ENCODE measurements around the gene RBM20.

DNA sequence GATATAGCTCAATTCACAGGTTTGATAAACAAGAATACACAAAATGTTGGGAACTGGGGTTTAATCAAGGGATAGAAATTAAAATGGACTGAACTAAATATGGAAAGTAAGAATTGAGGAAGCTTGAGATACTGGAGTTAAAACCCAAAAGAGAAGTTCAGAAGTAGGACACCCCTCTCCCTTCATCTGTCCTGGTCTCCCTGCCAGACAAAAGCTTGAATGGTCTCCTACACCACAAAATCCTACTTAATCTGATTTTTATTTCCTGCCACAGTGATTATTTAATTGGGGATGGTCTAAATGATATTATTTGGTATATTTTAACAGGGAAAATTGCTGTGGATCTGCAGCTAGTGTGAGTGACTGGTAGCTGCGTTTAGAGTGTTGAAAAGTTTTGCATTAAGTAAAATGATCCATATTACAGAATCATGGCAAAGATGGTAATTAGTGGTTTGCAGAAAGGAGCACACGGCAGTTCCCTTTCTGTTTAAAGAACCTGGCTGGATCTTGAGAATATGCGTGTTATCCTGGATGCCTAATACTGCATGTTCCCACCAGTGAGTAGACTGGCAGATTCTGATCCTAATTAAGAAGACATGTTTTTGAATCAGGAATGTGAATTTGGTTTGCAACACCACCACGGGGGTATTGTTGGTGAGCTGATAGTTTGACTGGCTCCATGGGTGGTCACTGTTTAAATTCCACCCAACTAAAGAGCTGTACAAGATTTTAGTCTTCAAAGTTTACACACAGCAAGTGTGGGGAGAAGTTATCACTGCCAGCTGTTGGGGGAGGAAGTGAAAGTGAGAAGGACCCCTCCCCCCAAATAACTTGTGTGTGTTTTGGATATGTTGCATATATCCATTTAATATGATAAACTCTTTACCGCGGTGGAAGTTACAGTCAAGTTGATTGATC lies 5.5 kb downstream of the RBM20 start:
- TF ChIP-seq, protein P1, sequence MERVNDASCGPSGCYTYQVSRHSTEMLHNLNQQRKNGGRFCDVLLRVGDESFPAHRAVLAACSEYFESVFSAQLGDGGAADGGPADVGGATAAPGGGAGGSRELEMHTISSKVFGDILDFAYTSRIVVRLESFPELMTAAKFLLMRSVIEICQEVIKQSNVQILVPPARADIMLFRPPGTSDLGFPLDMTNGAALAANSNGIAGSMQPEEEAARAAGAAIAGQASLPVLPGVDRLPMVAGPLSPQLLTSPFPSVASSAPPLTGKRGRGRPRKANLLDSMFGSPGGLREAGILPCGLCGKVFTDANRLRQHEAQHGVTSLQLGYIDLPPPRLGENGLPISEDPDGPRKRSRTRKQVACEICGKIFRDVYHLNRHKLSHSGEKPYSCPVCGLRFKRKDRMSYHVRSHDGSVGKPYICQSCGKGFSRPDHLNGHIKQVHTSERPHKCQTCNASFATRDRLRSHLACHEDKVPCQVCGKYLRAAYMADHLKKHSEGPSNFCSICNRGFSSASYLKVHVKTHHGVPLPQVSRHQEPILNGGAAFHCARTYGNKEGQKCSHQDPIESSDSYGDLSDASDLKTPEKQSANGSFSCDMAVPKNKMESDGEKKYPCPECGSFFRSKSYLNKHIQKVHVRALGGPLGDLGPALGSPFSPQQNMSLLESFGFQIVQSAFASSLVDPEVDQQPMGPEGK (CRISPR knock-in tag; IDR thresholded peaks at IDR 0.05; ENCODE audit: borderline replicate concordance): no peak
- TF ChIP-seq BACH2 (CRISPR knock-in tag; IDR thresholded peaks at IDR 0.05; ENCODE audit: borderline replicate concordance) (no peak), ZNF70 (CRISPR knock-in tag; IDR thresholded peaks at IDR 0.05) (no peak), ZFP3 (CRISPR knock-in tag; IDR thresholded peaks at IDR 0.05) (no peak), GLIS3 (CRISPR knock-in tag; IDR thresholded peaks at IDR 0.05) (no peak), RARB (CRISPR knock-in tag; IDR thresholded peaks at IDR 0.05) (no peak), ARNTL (CRISPR knock-in tag; IDR thresholded peaks at IDR 0.05; ENCODE audit: borderline replicate concordance, low read depth) (no peak), ZFP30 (CRISPR knock-in tag; IDR thresholded peaks at IDR 0.05) (no peak), TCF4 (CRISPR knock-in tag; IDR thresholded peaks at IDR 0.05; ENCODE audit: borderline replicate concordance) (no peak), ISL1 (CRISPR knock-in tag; IDR thresholded peaks at IDR 0.05) (no peak), SNAI2 (CRISPR knock-in tag; IDR thresholded peaks at IDR 0.05) (no peak)
- TF ChIP-seq, protein P2, sequence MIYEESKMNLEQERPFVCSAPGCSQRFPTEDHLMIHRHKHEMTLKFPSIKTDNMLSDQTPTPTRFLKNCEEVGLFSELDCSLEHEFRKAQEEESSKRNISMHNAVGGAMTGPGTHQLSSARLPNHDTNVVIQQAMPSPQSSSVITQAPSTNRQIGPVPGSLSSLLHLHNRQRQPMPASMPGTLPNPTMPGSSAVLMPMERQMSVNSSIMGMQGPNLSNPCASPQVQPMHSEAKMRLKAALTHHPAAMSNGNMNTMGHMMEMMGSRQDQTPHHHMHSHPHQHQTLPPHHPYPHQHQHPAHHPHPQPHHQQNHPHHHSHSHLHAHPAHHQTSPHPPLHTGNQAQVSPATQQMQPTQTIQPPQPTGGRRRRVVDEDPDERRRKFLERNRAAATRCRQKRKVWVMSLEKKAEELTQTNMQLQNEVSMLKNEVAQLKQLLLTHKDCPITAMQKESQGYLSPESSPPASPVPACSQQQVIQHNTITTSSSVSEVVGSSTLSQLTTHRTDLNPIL (CRISPR knock-in tag; IDR thresholded peaks at IDR 0.05; ENCODE audit: low read depth): no peak

Data from SK-N-SH treated with all-trans-retinoic acid at 6 μM for 48 hours (cell line).